ENCODE results near the gene GCGR. TPM values are rescaled to one million over a fixed set of nuclear protein-coding genes. Genes with fewer than 3 reads are reported as not detected.

Gene GCGR
- polyA plus RNA-seq, 1 donor from 2014 or later: not detected

- H3K27me3 ChIP-seq (ENCODE audit: insufficient read depth, low read depth, low read length): peaks cover 36% of the 10 kb centered on the region
Measured at GRCh38 chr17:81808778-81809555, 5.0 kb downstream of the GCGR start.

DNA sequence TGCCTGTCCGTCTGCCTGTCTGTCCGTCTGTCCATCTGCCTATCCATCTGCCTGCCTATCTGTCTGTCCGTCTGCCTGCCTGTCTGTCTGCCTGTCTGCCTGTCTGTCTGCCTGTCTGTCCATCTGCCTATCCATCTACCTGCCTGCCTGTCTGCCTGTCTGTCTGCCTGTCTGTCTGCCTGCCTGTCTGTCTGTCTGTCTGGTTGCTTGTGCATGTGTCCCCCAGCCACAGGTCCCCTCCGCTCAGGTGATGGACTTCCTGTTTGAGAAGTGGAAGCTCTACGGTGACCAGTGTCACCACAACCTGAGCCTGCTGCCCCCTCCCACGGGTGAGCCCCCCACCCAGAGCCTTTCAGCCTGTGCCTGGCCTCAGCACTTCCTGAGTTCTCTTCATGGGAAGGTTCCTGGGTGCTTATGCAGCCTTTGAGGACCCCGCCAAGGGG, 5.6 kb downstream of the GCGR start:
- no peaks in the 10 kb centered on the region for H3K9me2 ChIP-seq (ENCODE audit: insufficient read depth, low read length)
- H3K9me3 ChIP-seq (ENCODE audit: low read length): no peaks in the 10 kb centered on the region
- H2AFZ ChIP-seq (ENCODE audit: low read depth, low read length): no peak overlapping the region
- no peak overlapping the region for H3K27ac ChIP-seq (ENCODE audit: low read length)
- no peaks in the 10 kb centered on the region for H3K36me3 ChIP-seq (ENCODE audit: insufficient read depth, low read length)
- H3K79me2 ChIP-seq (replicated peaks; ENCODE audit: insufficient read depth, low read length): no peaks in the 10 kb centered on the region
- H3F3A ChIP-seq (ENCODE audit: insufficient read depth, low read length, poor library complexity, severe bottlenecking): no peaks in the 10 kb centered on the region
- no peak overlapping the region for H3K4me3 ChIP-seq (ENCODE audit: low read length)
- no peak overlapping the region for H3K4me2 ChIP-seq (ENCODE audit: low read length)
- no peak overlapping the region for H3K9ac ChIP-seq (ENCODE audit: low read length)
- H3K27me3 ChIP-seq (ENCODE audit: insufficient read depth, low read depth, low read length): peaks cover 32% of the 10 kb centered on the region
- no peaks in the 10 kb centered on the region for H4K20me1 ChIP-seq (ENCODE audit: insufficient read depth)
- TF ChIP-seq RAD21 (conservative IDR thresholded peaks at IDR 0.05): no peak
- no peak for TF ChIP-seq SMC3 (conservative IDR thresholded peaks at IDR 0.05; ENCODE audit: poor library complexity)
- no peak for TF ChIP-seq TAF1 (IDR thresholded peaks at IDR 0.05; ENCODE audit: low read depth)
- no peak for TF ChIP-seq EZH2 (IDR thresholded peaks at IDR 0.05; ENCODE audit: borderline replicate concordance, insufficient read depth, low read length, poor library complexity, severe bottlenecking)
- TF ChIP-seq POLR2AphosphoS5 (IDR thresholded peaks at IDR 0.05): no peak
- TF ChIP-seq MXI1 (conservative IDR thresholded peaks at IDR 0.05; ENCODE audit: poor library complexity, severe bottlenecking): no peak
- TF ChIP-seq, protein P1, sequence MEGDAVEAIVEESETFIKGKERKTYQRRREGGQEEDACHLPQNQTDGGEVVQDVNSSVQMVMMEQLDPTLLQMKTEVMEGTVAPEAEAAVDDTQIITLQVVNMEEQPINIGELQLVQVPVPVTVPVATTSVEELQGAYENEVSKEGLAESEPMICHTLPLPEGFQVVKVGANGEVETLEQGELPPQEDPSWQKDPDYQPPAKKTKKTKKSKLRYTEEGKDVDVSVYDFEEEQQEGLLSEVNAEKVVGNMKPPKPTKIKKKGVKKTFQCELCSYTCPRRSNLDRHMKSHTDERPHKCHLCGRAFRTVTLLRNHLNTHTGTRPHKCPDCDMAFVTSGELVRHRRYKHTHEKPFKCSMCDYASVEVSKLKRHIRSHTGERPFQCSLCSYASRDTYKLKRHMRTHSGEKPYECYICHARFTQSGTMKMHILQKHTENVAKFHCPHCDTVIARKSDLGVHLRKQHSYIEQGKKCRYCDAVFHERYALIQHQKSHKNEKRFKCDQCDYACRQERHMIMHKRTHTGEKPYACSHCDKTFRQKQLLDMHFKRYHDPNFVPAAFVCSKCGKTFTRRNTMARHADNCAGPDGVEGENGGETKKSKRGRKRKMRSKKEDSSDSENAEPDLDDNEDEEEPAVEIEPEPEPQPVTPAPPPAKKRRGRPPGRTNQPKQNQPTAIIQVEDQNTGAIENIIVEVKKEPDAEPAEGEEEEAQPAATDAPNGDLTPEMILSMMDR (IDR thresholded peaks at IDR 0.05; ENCODE audit: poor library complexity, severe bottlenecking): no peak
- TF ChIP-seq, protein P2, sequence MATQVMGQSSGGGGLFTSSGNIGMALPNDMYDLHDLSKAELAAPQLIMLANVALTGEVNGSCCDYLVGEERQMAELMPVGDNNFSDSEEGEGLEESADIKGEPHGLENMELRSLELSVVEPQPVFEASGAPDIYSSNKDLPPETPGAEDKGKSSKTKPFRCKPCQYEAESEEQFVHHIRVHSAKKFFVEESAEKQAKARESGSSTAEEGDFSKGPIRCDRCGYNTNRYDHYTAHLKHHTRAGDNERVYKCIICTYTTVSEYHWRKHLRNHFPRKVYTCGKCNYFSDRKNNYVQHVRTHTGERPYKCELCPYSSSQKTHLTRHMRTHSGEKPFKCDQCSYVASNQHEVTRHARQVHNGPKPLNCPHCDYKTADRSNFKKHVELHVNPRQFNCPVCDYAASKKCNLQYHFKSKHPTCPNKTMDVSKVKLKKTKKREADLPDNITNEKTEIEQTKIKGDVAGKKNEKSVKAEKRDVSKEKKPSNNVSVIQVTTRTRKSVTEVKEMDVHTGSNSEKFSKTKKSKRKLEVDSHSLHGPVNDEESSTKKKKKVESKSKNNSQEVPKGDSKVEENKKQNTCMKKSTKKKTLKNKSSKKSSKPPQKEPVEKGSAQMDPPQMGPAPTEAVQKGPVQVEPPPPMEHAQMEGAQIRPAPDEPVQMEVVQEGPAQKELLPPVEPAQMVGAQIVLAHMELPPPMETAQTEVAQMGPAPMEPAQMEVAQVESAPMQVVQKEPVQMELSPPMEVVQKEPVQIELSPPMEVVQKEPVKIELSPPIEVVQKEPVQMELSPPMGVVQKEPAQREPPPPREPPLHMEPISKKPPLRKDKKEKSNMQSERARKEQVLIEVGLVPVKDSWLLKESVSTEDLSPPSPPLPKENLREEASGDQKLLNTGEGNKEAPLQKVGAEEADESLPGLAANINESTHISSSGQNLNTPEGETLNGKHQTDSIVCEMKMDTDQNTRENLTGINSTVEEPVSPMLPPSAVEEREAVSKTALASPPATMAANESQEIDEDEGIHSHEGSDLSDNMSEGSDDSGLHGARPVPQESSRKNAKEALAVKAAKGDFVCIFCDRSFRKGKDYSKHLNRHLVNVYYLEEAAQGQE (IDR thresholded peaks at IDR 0.05; ENCODE audit: borderline replicate concordance): no peak
- no peak for TF ChIP-seq EP300 (conservative IDR thresholded peaks at IDR 0.05; ENCODE audit: poor library complexity, severe bottlenecking)

More at GRCh38 chr17:81808778-81809555, 5.0 kb downstream of the GCGR start:
- Histone ChIP-seq H4K20me1 (ENCODE audit: insufficient read depth) (no peaks in the 10 kb centered on the region), H3K27ac (ENCODE audit: low read length) (no peak overlapping the region), H3K4me2 (ENCODE audit: low read length) (no peak overlapping the region), H3K9me2 (ENCODE audit: insufficient read depth, low read length) (no peaks in the 10 kb centered on the region), H3K36me3 (ENCODE audit: insufficient read depth, low read length) (no peaks in the 10 kb centered on the region), H3F3A (ENCODE audit: insufficient read depth, low read length, poor library complexity, severe bottlenecking) (no peaks in the 10 kb centered on the region), H3K79me2 (replicated peaks; ENCODE audit: insufficient read depth, low read length) (no peaks in the 10 kb centered on the region), H3K9ac (ENCODE audit: low read length) (no peak overlapping the region), H3K9me3 (ENCODE audit: low read length) (no peaks in the 10 kb centered on the region), H3K4me3 (ENCODE audit: low read length) (no peak overlapping the region), H2AFZ (ENCODE audit: low read depth, low read length) (no peak overlapping the region)
- TF ChIP-seq SMC3 (conservative IDR thresholded peaks at IDR 0.05; ENCODE audit: poor library complexity) (no peak), TAF1 (IDR thresholded peaks at IDR 0.05; ENCODE audit: low read depth) (no peak), EP300 (conservative IDR thresholded peaks at IDR 0.05; ENCODE audit: poor library complexity, severe bottlenecking) (no peak), MXI1 (conservative IDR thresholded peaks at IDR 0.05; ENCODE audit: poor library complexity, severe bottlenecking) (no peak)
- TF ChIP-seq, protein P1 (IDR thresholded peaks at IDR 0.05; ENCODE audit: poor library complexity, severe bottlenecking): no peak
